Coronary artery (tissue), 2 donors: ENCODE data around the gene ATP2B3.
A peak's percentile ranks its signal among the peaks of the same experiment; 100 is the strongest.

Experiments used
- DNase-seq: peaks from one replicate; pipeline ENCODE4 v3.0.0-alpha.2; 2017; ENCODE audit warnings: low spot score
- H3K27ac ChIP-seq, 2 donors: fragments of 200-600 bp; sonication (generic); one replicate each; pipeline ENCODE4 v1.5.1; 2016 to 2019
- H3K4me3 ChIP-seq: fragments of 200-600 bp; sonication (generic); 2 replicates; pipeline ENCODE4 v1.5.1; 2016; ENCODE audit warnings: mild to moderate bottlenecking, moderate library complexity
- TF ChIP-seq, protein P1 (sequence below): fragments of 200-600 bp; sonication (generic); IDR thresholded peaks from one replicate; pipeline ENCODE4 v1.5.1; 2019; ENCODE audit warnings: antibody characterized with exemption

ATP2B3 gene

DNA sequence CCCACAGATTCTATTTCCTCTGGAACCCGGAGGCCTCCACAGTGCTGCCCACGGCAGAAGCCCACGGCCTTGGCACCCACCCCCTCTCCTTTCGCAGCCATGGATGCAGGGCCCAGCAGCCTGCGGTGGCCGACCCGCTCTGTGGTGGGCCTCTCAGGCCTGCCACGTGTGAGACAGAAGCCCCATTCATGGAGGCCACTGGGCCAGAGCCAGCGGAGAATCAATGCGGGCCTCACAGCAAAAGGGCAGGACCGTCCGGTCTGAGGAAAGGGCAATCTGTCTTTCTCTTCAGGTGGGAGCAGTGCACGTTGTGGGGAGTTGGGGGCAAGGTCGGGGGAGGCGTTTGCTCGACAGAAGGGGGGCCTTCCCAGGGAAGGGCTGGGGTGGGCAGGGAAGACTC, 38.7 kb upstream of the ATP2B3 start:
- H3K4me3 ChIP-seq, result no peak overlapping the region
- TF ChIP-seq, protein P1, sequence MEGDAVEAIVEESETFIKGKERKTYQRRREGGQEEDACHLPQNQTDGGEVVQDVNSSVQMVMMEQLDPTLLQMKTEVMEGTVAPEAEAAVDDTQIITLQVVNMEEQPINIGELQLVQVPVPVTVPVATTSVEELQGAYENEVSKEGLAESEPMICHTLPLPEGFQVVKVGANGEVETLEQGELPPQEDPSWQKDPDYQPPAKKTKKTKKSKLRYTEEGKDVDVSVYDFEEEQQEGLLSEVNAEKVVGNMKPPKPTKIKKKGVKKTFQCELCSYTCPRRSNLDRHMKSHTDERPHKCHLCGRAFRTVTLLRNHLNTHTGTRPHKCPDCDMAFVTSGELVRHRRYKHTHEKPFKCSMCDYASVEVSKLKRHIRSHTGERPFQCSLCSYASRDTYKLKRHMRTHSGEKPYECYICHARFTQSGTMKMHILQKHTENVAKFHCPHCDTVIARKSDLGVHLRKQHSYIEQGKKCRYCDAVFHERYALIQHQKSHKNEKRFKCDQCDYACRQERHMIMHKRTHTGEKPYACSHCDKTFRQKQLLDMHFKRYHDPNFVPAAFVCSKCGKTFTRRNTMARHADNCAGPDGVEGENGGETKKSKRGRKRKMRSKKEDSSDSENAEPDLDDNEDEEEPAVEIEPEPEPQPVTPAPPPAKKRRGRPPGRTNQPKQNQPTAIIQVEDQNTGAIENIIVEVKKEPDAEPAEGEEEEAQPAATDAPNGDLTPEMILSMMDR, result no peak
- DNase-seq, result no peak
- H3K27ac ChIP-seq, result peak overlapping the region in 1 of 2 donors; percentile 91

- TF ChIP-seq, protein P1, result no peak
Measured at GRCh38 chrX:153481043-153481442, 36.4 kb upstream of the ATP2B3 start.

GRCh38 chrX:153482376-153483015, 34.9 kb upstream of the ATP2B3 start:
- TF ChIP-seq, protein P1, result no peak
- Histone ChIP-seq H3K4me3 (no peak overlapping the region), H3K27ac (peak overlapping the region in 1 of 2 donors; percentile 97)
- no peak for DNase-seq

More at GRCh38 chrX:153481043-153481442, 36.4 kb upstream of the ATP2B3 start:
- DNase-seq, result no peak
- Histone ChIP-seq H3K27ac (no peak overlapping the region), H3K4me3 (no peak overlapping the region)

GRCh38 chrX:153485396-153486080, 31.9 kb upstream of the ATP2B3 start:
- peak overlapping the region; percentile 54 to 97 for H3K27ac ChIP-seq
- no peak for DNase-seq
- TF ChIP-seq, protein P1, result no peak
- no peak overlapping the region for H3K4me3 ChIP-seq

DNA sequence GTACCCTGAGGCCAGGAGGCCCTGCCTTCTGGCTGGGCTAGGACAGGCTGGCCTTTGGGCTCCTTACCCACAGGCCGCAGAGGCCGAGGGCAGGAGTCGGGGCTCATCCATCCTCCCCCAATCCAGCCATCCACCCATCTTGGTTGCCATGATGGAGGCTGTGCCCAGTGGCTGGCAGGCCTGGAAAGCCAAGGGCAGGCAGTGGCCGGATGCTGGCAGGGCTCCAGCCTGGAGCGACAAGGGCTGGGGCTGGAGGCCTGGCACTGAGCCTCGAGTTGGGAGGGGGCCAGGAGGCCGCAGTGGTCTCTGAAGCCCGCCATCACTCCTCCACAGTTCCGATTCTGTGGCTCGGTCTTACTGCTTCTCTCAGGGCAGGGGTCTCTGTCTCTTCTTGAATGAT, 31.3 kb upstream of the ATP2B3 start:
- H3K4me3 ChIP-seq, result no peak overlapping the region

DNA sequence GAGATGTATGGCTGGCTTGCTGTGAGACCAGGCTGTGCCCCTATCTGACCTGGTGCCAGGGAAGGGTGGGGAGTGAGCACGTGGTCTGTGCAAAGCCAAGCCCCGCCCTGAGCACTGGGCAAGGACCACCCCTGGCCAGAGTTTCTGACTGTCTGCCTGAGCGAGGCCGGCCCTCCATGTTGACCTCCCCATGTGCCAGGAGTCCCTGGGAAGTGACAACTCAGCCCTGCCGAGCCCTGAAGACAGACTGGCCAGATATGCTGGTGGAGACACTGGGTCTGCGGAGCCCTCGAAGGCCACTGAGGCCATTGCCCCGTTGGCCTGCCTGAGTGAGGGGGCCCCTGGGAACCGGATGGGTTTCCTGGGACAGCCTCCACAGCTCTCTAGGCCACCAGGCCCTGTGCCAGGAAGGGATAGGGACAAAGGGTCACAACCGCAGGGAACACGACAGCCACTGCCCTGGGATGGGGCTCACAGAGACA, 29.8 kb upstream of the ATP2B3 start:
- Histone ChIP-seq H3K4me3 (peak overlapping the region; percentile 49), H3K27ac (peak overlapping the region; percentile 49 to 97)
- DNase-seq, result peak; percentile 84
- TF ChIP-seq, protein P1, result no peak

More for the DNA sequence above, 31.3 kb upstream of the ATP2B3 start:
- DNase-seq, result no peak
- H3K27ac ChIP-seq, result peak overlapping the region; percentile 49 to 97
- TF ChIP-seq, protein P1, result no peak
